PC-9 (cell line): ENCODE measurements around the gene NELFCD. TPM values are rescaled to one million over a fixed set of nuclear protein-coding genes. Genes with fewer than 3 reads are reported as not detected.
"Not testable (repeated sequence)": the region's sequence is repeated elsewhere in the genome, so short reads cannot be mapped to it uniquely, and the experiment has no call there.

ENCODE experiments used
- BruUV-seq: library from RNA; stranded (reverse); fragments of 400-500 nt; replicated peaks from 2 replicates; lab custom pipeline; 2021; lab: Mats Ljungman, UMichigan
- CTCF ChIA-PET: fragments of 300-600 bp; sonication (Branson Sonifier 250); formaldehyde crosslinking; loops from one replicate; lab custom pipeline; 2022; ENCODE audit warnings: antibody characterized with exemption; lab: Charles Lee
- POLR2A ChIA-PET: fragments of 300-600 bp; sonication (Branson Sonifier 250); formaldehyde crosslinking; loops from one replicate; lab custom pipeline; 2022; ENCODE audit warnings: antibody characterized with exemption; ENCODE audit not compliant: unreplicated experiment; lab: Charles Lee
- DNase-seq, 2 experiments: peaks; one replicate each; pipeline versions ENCODE4 v3.0.0 to v3.0.0-alpha.2; 2015 to 2022; ENCODE audit warnings: mixed read lengths in 1 of 2
- H2AFZ ChIP-seq: fragments of 200-600 bp; sonication (generic); 2 replicates; pipeline ENCODE4 v1.8.1; 2017; ENCODE audit warnings: antibody characterized with exemption
- H3F3A ChIP-seq: fragments of 200-600 bp; sonication (generic); 2 replicates; pipeline ENCODE4 v1.8.1; 2017; ENCODE audit warnings: antibody characterized with exemption, mild to moderate bottlenecking, low read depth; ENCODE audit not compliant: insufficient read depth
- H3K27ac ChIP-seq: fragments of 200-600 bp; sonication (generic); 2 replicates; pipeline ENCODE4 v1.6.1; 2016; ENCODE audit warnings: mixed run types
- H3K27me3 ChIP-seq: fragments of 200-600 bp; sonication (generic); 2 replicates; pipeline ENCODE4 v1.6.1; 2016; ENCODE audit warnings: low read depth, mixed run types; ENCODE audit not compliant: insufficient read depth
- H3K36me3 ChIP-seq: fragments of 200-600 bp; sonication (generic); 2 replicates; pipeline ENCODE4 v1.6.1; 2016; ENCODE audit warnings: low read depth, mixed run types
- H3K4me1 ChIP-seq: fragments of 200-600 bp; sonication (generic); replicated peaks from 2 replicates; pipeline ENCODE4 v1.6.1; 2016; ENCODE audit warnings: mixed run types; ENCODE audit not compliant: insufficient read depth
- H3K4me2 ChIP-seq: fragments of 200-600 bp; sonication (generic); 2 replicates; pipeline ENCODE4 v1.6.1; 2017; ENCODE audit warnings: mixed run types
- H3K4me3 ChIP-seq: fragments of 200-600 bp; sonication (generic); 2 replicates; pipeline ENCODE4 v1.6.1; 2016; ENCODE audit warnings: mixed run types
- H3K79me2 ChIP-seq: fragments of 200-600 bp; sonication (generic); 2 replicates; pipeline ENCODE4 v1.6.1; 2017; ENCODE audit warnings: low read depth, mixed run types
- H3K9me2 ChIP-seq: fragments of 200-600 bp; sonication (generic); 2 replicates; pipeline ENCODE4 v1.8.1; 2017; ENCODE audit warnings: mild to moderate bottlenecking; ENCODE audit not compliant: insufficient read depth
- H3K9me3 ChIP-seq: fragments of 200-600 bp; sonication (generic); 2 replicates; pipeline ENCODE4 v1.8.1; 2016; ENCODE audit warnings: low read depth; ENCODE audit not compliant: insufficient read depth
- H4K20me1 ChIP-seq: fragments of 200-600 bp; sonication (generic); 2 replicates; pipeline ENCODE4 v1.8.1; 2017; ENCODE audit not compliant: insufficient read depth
- EZH2 ChIP-seq: fragments of 200-600 bp; sonication (generic); IDR thresholded peaks from 2 replicates; pipeline ENCODE4 v1.8.0; 2017; ENCODE audit warnings: antibody characterized with exemption, low read depth
- intact Hi-C: fragments of 100-400 bp; cut with micrococcal nuclease; formaldehyde crosslinking; loops from one replicate; pipeline ENCODE4 v1.10.0; 2022; ENCODE audit not compliant: unreplicated experiment
- total RNA-seq: library from RNA; stranded (reverse); gene quantifications from 2 replicates; pipeline ENCODE4 v1.2.3, GENCODE V29; 2021
- TF ChIP-seq, protein P1 (sequence below): fragments of 200-600 bp; sonication (generic); conservative IDR thresholded peaks from 2 replicates; pipeline ENCODE4 v1.6.1; 2017; ENCODE audit warnings: mixed run types, antibody characterized with exemption, mild to moderate bottlenecking, moderate library complexity

The NELFCD gene
- total RNA-seq, 1 experiment from 2014 or later: 130 TPM

GRCh38 chr20:59037386-59037785, 56.3 kb downstream of the NELFCD start:
- Histone ChIP-seq H3K79me2 (peaks cover 75% of the 10 kb centered on the region), H4K20me1 (peaks cover 47% of the 10 kb centered on the region), H3K4me1 (peaks cover 45% of the 10 kb centered on the region), H3K9me2 (no peaks in the 10 kb centered on the region), H3K27ac (no peak overlapping the region), H2AFZ (no peak overlapping the region), H3K4me3 (no peak overlapping the region), H3K4me2 (no peak overlapping the region), H3F3A (peaks cover 61% of the 10 kb centered on the region), H3K27me3 (no peaks in the 10 kb centered on the region), H3K36me3 (peaks cover 58% of the 10 kb centered on the region), H3K9me3 (no peaks in the 10 kb centered on the region)
- no peak for TF ChIP-seq EZH2
- TF ChIP-seq, protein P1, sequence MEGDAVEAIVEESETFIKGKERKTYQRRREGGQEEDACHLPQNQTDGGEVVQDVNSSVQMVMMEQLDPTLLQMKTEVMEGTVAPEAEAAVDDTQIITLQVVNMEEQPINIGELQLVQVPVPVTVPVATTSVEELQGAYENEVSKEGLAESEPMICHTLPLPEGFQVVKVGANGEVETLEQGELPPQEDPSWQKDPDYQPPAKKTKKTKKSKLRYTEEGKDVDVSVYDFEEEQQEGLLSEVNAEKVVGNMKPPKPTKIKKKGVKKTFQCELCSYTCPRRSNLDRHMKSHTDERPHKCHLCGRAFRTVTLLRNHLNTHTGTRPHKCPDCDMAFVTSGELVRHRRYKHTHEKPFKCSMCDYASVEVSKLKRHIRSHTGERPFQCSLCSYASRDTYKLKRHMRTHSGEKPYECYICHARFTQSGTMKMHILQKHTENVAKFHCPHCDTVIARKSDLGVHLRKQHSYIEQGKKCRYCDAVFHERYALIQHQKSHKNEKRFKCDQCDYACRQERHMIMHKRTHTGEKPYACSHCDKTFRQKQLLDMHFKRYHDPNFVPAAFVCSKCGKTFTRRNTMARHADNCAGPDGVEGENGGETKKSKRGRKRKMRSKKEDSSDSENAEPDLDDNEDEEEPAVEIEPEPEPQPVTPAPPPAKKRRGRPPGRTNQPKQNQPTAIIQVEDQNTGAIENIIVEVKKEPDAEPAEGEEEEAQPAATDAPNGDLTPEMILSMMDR: no peak
- BruUV-seq: no TSS peak
- no peak for DNase-seq
- CTCF ChIA-PET: no interaction called here
- POLR2A ChIA-PET: no interaction called here
- intact Hi-C loops: no loop called here

- CTCF ChIA-PET: no interaction called here
- H3K4me3 ChIP-seq: peak overlapping the region; percentile 90; the same call in 1 of the 2 replicates
- BruUV-seq: no TSS peak
- H3K79me2 ChIP-seq: peaks cover 77% of the 10 kb centered on the region
- peak overlapping the region; percentile 43 for H3K27ac ChIP-seq
- peaks cover 56% of the 10 kb centered on the region for H3F3A ChIP-seq
- H3K4me2 ChIP-seq: peak overlapping the region; percentile 82
- TF ChIP-seq, protein P1: no peak
- no peak for TF ChIP-seq EZH2
- H3K27me3 ChIP-seq: no peaks in the 10 kb centered on the region
- DNase-seq: no peak
- peaks cover 47% of the 10 kb centered on the region for H4K20me1 ChIP-seq
- peaks cover 46% of the 10 kb centered on the region for H3K4me1 ChIP-seq
- no peaks in the 10 kb centered on the region for H3K9me3 ChIP-seq
- intact Hi-C loops: no loop called here
- H3K9me2 ChIP-seq: no peaks in the 10 kb centered on the region
- POLR2A ChIA-PET: no interaction called here
- H2AFZ ChIP-seq: no peak overlapping the region
- peaks cover 55% of the 10 kb centered on the region for H3K36me3 ChIP-seq
Measured at GRCh38 chr20:59039233-59039632, 58.2 kb downstream of the NELFCD start.

DNA sequence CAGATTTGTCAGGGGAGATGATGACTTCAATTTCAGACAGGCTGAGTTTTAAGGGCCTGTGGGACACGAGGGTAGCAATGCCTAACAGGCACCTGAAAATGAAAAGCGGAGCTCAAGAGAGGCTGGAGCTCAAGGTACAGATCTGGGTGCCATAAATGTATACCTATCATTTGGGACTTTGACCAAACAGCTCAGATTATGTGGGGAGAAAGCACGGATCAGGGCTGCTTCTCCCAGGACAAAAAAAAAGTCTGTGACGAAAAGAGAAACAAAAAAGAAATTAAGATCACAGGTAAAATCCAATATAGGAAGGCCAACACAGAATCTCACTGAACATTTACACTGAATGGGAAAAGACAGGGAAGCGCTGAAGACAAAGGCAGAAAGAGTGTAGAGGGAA, 59.6 kb downstream of the NELFCD start:
- Histone ChIP-seq H3K27ac (peak overlapping the region; percentile 97; the same call in 1 of the 2 replicates), H3F3A (peaks cover 47% of the 10 kb centered on the region), H3K4me1 (peaks cover 57% of the 10 kb centered on the region), H3K27me3 (no peaks in the 10 kb centered on the region), H3K9me2 (no peaks in the 10 kb centered on the region), H2AFZ (no peak overlapping the region), H4K20me1 (peaks cover 41% of the 10 kb centered on the region), H3K4me3 (peak overlapping the region; percentile 90), H3K4me2 (peak overlapping the region; percentile 82), H3K36me3 (peaks cover 47% of the 10 kb centered on the region), H3K79me2 (peaks cover 69% of the 10 kb centered on the region), H3K9me3 (no peaks in the 10 kb centered on the region)
- POLR2A ChIA-PET: no interaction called here
- intact Hi-C loops: loop anchor here (5.0 kb wide), 1 partner anchor 47 kb away; no protein-coding TSS in a partner anchor
- CTCF ChIA-PET: no interaction called here
- TF ChIP-seq EZH2: no peak
- TF ChIP-seq, protein P1: no peak
- no TSS peak for BruUV-seq
- DNase-seq: no peak

GRCh38 chr20:59041487-59041886, 60.4 kb downstream of the NELFCD start:
- Histone ChIP-seq H3K4me3 (peak overlapping the region; percentile 90), H3K27ac (peak overlapping the region; percentile 97), H4K20me1 (peaks cover 40% of the 10 kb centered on the region), H3K4me2 (peak overlapping the region; percentile 82), H3K36me3 (peaks cover 39% of the 10 kb centered on the region), H3K79me2 (peaks cover 61% of the 10 kb centered on the region), H2AFZ (0 out of 2 replicates have a peak overlapping the region, but pooled peaks have one; percentile 76), H3K4me1 (peaks cover 66% of the 10 kb centered on the region), H3F3A (peaks cover 39% of the 10 kb centered on the region)
- CTCF ChIA-PET, H3K27me3 ChIP-seq, BruUV-seq, H3K9me2 ChIP-seq, DNase-seq, H3K9me3 ChIP-seq: not testable (repeated sequence)
- POLR2A ChIA-PET: interaction anchor here (0.6 to 0.7 kb wide), 2 partner anchors 9 to 144 kb away, joined by 5 to 6 read pairs; no protein-coding TSS in a partner anchor
- intact Hi-C loops: loop anchor here (5.0 kb wide), 1 partner anchor 46 kb away; no protein-coding TSS in a partner anchor
